Kidney (tissue), 14 donors: Measurements from ENCODE around the gene NUP205. TPM values are rescaled to one million over a fixed set of nuclear protein-coding genes. Genes with fewer than 3 reads are reported as not detected.
"Not testable (repeated sequence)": the region's sequence is repeated elsewhere in the genome, so short reads cannot be mapped to it uniquely, and the experiment has no call there.

Source experiments
- DNase-seq, 5 donors: peaks; one replicate each; pipeline ENCODE4 v3.0.0-alpha.2; 2013 to 2020
- FAIRE-seq: peaks from 2 replicates; lab custom pipeline; 2012; peaks lifted over from hg19 to GRCh38; lab: Jason Lieb, UNC
- H3K27ac ChIP-seq, 2 donors: one replicate each; pipeline ENCODE4 v1.7.0; 2013; ENCODE audit warnings: low read depth in 2 of 2, low read length in 2 of 2, inconsistent platforms in 1 of 2
- H3K27me3 ChIP-seq: one replicate; pipeline ENCODE4 v1.7.1; 2013; ENCODE audit warnings: low read length, inconsistent platforms; ENCODE audit not compliant: control insufficient read depth, insufficient read depth
- H3K36me3 ChIP-seq, 3 donors: one replicate each; pipeline versions ENCODE4 v1.7.0 to v1.7.1; 2013; ENCODE audit warnings: low read length in 3 of 3, control low read depth in 1 of 3, inconsistent platforms in 1 of 3; ENCODE audit not compliant: insufficient read depth in 3 of 3, control insufficient read depth in 2 of 3
- H3K4me1 ChIP-seq, 3 donors: one replicate each; pipeline versions ENCODE4 v1.7.0 to v1.7.1; 2013; ENCODE audit warnings: low read length in 3 of 3, inconsistent platforms in 1 of 3, low read depth in 1 of 3; ENCODE audit not compliant: control insufficient read depth in 2 of 3, insufficient read depth in 2 of 3
- H3K4me3 ChIP-seq, 3 donors: one replicate each; pipeline versions ENCODE4 v1.7.0 to v1.8.1; 2013; ENCODE audit warnings: low read length in 3 of 3, control low read depth in 1 of 3, inconsistent platforms in 1 of 3
- H3K9ac ChIP-seq, 3 donors: one replicate each; pipeline versions ENCODE4 v1.7.0 to v1.7.1; 2013; ENCODE audit warnings: low read length in 3 of 3, control low read depth in 1 of 3, inconsistent platforms in 1 of 3
- H3K9me3 ChIP-seq, 3 donors: one replicate each; pipeline versions ENCODE4 v1.7.0 to v1.7.1; 2013; ENCODE audit warnings: low read length in 3 of 3, control low read depth in 1 of 3, inconsistent platforms in 1 of 3; ENCODE audit not compliant: control insufficient read depth in 2 of 3, insufficient read depth in 1 of 3
- intact Hi-C: fragments of 100-400 bp; cut with DNase I; formaldehyde crosslinking; loops from one replicate; pipeline ENCODE4 v1.11.1; 2022
- polyA plus RNA-seq: library from polyadenylated mRNA; stranded (reverse); fragments of 350-450 nt; fragmentation: Illumina TruSeq; extraction: RNeasy Lipid Tissue Mini Kit (QIAGEN cat#74804); gene quantifications from one replicate; pipeline ENCODE4 v1.2.3, GENCODE V29; 2014; ENCODE audit warnings: low read depth, low replicate concordance; ENCODE audit not compliant: insufficient read depth
- total RNA-seq: library from RNA; stranded (reverse); fragmentation: NEBNext Ultra II Directional; extraction: Animal tissue kit (Norgen Biotek cat#: 25700); gene quantifications from one replicate; pipeline ENCODE4 v1.2.1, GENCODE V29; 2021
- TF ChIP-seq, protein P1 (sequence below): IDR thresholded peaks from 3 replicates; pipeline ENCODE4 v1.5.1; 2012; ENCODE audit warnings: mild to moderate bottlenecking, moderate library complexity, borderline replicate concordance; ENCODE audit not compliant: insufficient read depth; ENCODE audit errors: extremely low read depth
- donor health status: control.
- donor health status: control.
- donor health status: control.
- donor health status: control.
- donor health status: control.
- donor health status: DM: yes; HTN: yes; CAD: no.
- donor health status: Normal renal cell carcinoma (clear cell type).

Gene NUP205
- total and polyA plus RNA-seq, 2 donors from 2014 or later, result 20.5 to 40.7 TPM

DNA sequence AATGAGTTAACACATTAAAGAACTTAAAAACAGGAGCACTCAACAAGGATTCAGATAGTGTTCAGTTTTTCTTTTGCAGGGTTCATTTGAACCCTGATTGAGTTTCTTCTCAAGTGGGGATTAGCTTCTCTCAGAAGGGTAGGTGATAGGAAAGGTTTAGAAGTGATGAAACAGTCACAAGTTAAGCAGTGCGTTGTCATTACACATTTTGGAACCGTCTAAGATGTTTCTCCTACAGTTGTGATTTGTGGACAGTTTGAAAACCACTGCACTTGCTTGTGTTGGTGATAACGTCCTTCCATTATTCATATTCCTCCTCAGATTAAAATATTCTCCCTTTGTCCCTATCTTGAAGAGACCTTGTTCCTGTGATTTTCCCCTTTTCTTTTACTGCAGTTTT, 107.3 kb downstream of the NUP205 start:
- intact Hi-C loops, result no loop called here
- Histone ChIP-seq H3K36me3 (no peaks in the 10 kb centered on the region), H3K9ac (no peak overlapping the region), H3K27me3 (no peaks in the 10 kb centered on the region), H3K27ac (no peak overlapping the region), H3K4me1 (peaks cover 0 to 5% (median 5%) of the 10 kb centered on the region in 3 donors), H3K4me3 (no peak overlapping the region), H3K9me3 (no peaks in the 10 kb centered on the region)
- no peak for DNase-seq
- no peak for FAIRE-seq
- TF ChIP-seq, protein P1, sequence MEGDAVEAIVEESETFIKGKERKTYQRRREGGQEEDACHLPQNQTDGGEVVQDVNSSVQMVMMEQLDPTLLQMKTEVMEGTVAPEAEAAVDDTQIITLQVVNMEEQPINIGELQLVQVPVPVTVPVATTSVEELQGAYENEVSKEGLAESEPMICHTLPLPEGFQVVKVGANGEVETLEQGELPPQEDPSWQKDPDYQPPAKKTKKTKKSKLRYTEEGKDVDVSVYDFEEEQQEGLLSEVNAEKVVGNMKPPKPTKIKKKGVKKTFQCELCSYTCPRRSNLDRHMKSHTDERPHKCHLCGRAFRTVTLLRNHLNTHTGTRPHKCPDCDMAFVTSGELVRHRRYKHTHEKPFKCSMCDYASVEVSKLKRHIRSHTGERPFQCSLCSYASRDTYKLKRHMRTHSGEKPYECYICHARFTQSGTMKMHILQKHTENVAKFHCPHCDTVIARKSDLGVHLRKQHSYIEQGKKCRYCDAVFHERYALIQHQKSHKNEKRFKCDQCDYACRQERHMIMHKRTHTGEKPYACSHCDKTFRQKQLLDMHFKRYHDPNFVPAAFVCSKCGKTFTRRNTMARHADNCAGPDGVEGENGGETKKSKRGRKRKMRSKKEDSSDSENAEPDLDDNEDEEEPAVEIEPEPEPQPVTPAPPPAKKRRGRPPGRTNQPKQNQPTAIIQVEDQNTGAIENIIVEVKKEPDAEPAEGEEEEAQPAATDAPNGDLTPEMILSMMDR, result no peak

DNA sequence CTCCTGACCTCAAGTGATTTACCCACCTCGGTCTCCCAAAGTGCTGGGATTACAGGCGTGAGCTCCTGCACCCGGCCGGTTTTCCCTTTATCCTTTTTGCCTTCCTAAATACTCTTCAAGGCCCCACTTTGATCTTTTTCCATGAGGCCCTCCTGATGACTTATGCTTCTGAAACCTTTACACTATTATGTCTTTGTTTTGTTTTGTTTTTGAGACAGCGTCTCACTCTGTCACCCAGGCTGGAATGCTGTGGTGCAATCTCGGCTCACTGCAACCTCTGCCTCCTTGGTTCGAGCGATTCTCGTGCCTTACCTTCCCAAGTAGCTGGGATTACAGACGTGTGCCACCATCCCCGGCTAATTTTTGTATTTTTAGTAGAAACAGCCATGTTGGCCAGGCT, 108.4 kb downstream of the NUP205 start:
- Histone ChIP-seq H3K27ac (no peak overlapping the region), H3K36me3 (no peaks in the 10 kb centered on the region), H3K4me1 (peaks cover 0 to 5% (median 5%) of the 10 kb centered on the region in 3 donors), H3K9me3 (no peaks in the 10 kb centered on the region), H3K9ac (no peak overlapping the region), H3K4me3 (no peak overlapping the region), H3K27me3 (no peaks in the 10 kb centered on the region)
- TF ChIP-seq, protein P1, result no peak
- intact Hi-C loops, result no loop called here
- DNase-seq (no peak), FAIRE-seq (no peak)

DNA sequence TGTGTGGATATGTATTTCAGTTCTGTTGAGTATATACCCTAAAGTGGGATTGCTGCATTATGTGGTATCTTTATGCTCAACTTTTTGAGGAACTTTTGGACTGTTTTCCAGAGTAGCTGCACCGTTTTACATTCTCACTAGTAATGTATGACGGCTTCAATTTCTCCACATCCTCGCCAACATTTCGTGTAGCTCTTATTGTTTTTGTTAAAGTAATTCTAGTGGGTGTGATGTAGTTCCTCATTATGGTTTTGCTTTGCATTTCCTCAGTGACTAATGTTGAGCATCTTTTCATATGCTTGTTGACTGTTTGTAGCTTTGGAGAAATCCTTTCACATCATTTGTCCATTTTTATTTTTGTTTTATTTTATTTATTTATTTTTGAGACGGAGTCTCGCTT, 109.1 kb downstream of the NUP205 start:
- DNase-seq, result no peak

DNA sequence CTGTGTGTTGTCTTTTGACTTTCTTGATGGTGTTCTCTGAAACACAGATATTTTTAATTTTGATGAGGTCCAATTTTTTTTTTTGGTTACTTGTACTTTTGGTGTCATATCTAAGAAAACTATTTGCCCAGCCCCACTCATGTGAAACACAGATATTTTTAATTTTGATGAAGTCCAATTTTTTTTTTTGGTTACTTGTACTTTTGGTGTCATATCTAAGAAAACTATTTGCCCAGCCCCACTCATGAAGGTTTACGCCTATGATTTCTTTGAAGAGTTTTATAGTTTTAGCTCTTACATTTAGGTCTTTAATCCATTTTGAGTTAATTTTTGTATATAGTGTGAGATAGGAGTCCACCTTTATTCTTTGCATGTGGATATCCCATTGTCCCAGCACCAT, 109.9 kb downstream of the NUP205 start:
- H3K27ac ChIP-seq, DNase-seq, FAIRE-seq, H3K27me3 ChIP-seq, H3K4me1 ChIP-seq, H3K4me3 ChIP-seq, intact Hi-C loops, H3K9ac ChIP-seq, H3K36me3 ChIP-seq, H3K9me3 ChIP-seq: not testable (repeated sequence)

More for the DNA sequence above, 109.1 kb downstream of the NUP205 start:
- FAIRE-seq, result no peak
- no peak overlapping the region for H3K9ac ChIP-seq
- peaks cover 0 to 4% (median 3%) of the 10 kb centered on the region in 3 donors for H3K4me1 ChIP-seq
- no peaks in the 10 kb centered on the region for H3K9me3 ChIP-seq
- TF ChIP-seq, protein P1, result no peak
- no peak overlapping the region for H3K27ac ChIP-seq
- no peaks in the 10 kb centered on the region for H3K36me3 ChIP-seq
- no peak overlapping the region for H3K4me3 ChIP-seq
- no peaks in the 10 kb centered on the region for H3K27me3 ChIP-seq
- intact Hi-C loops, result no loop called here

DNA sequence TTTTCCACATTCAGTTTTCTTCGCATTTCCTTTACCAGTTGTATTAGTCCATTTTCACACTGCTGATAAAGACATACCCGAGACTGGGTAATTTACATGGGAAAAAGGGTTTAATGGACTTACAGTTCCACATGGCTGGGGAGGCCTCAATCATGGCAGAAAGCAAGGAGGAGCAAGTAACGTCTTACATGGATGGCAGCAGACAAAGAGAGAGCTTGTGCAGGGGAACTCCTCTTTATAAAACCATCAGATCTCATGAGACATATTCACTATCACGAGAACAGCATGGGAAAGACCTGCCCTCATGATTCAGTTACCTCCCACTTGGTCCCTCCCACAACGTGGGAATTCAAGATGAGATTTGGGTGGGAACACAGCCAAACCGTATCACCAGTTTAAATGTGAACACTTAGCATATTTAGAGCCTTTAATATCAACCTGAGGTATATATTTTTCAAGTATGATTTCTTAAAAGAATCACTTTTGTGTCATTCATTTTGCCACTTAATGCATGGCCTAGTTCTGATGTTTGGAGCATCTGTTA, 111.2 kb downstream of the NUP205 start:
- H3K27ac ChIP-seq, H3K36me3 ChIP-seq, H3K9me3 ChIP-seq, intact Hi-C loops, H3K4me3 ChIP-seq, DNase-seq, FAIRE-seq, H3K9ac ChIP-seq, H3K27me3 ChIP-seq, H3K4me1 ChIP-seq: not testable (repeated sequence)
